GM23338 (cell line): ENCODE data around the gene FAM81A. TPM values are rescaled to one million over a fixed set of nuclear protein-coding genes. Genes with fewer than 3 reads are reported as not detected.

Experiments used
- ATAC-seq: fragments of 200-7000 bp; cut with Tn5 transposase; 3 replicates; pipeline ENCODE4 v1.9.1; 2020
- DNase-seq: peaks from one replicate; pipeline ENCODE4 v3.0.0-alpha.2; 2015; ENCODE audit warnings: low spot score
- H2AFZ ChIP-seq: fragments of 200-600 bp; sonication (generic); 2 replicates; pipeline ENCODE4 v1.8.0; 2016; ENCODE audit warnings: antibody characterized with exemption, mild to moderate bottlenecking, moderate library complexity
- H3F3A ChIP-seq: fragments of 200-600 bp; sonication (generic); replicated peaks from 2 replicates; pipeline ENCODE4 v1.8.0; 2017; ENCODE audit warnings: antibody characterized with exemption, mixed run types, low read depth
- H3K27ac ChIP-seq: fragments of 200-600 bp; sonication (generic); 2 replicates; pipeline ENCODE4 v1.6.1; 2016; ENCODE audit warnings: low read depth
- H3K27me3 ChIP-seq: fragments of 200-600 bp; sonication (generic); 2 replicates; pipeline ENCODE4 v1.8.0; 2016; ENCODE audit warnings: mild to moderate bottlenecking, mixed run types, moderate library complexity; ENCODE audit not compliant: insufficient read depth
- H3K36me3 ChIP-seq: fragments of 200-600 bp; sonication (generic); 2 replicates; pipeline ENCODE4 v1.8.0; 2016; ENCODE audit warnings: mild to moderate bottlenecking; ENCODE audit not compliant: insufficient read depth
- H3K4me1 ChIP-seq: fragments of 200-600 bp; sonication (generic); 2 replicates; pipeline ENCODE4 v1.8.0; 2016; ENCODE audit warnings: mild to moderate bottlenecking, moderate library complexity; ENCODE audit not compliant: insufficient read depth
- H3K4me2 ChIP-seq: fragments of 200-600 bp; sonication (generic); 2 replicates; pipeline ENCODE4 v1.7.1; 2017; ENCODE audit warnings: mixed run types
- H3K4me3 ChIP-seq: fragments of 200-600 bp; sonication (generic); 2 replicates; pipeline ENCODE4 v1.6.1; 2016; ENCODE audit warnings: mixed run types
- H3K79me2 ChIP-seq: fragments of 200-600 bp; sonication (generic); replicated peaks from 2 replicates; pipeline ENCODE4 v1.8.0; 2017; ENCODE audit warnings: mild to moderate bottlenecking; ENCODE audit not compliant: insufficient read depth
- H3K9me2 ChIP-seq: fragments of 200-600 bp; sonication (generic); 2 replicates; pipeline ENCODE4 v1.8.0; 2017; ENCODE audit not compliant: insufficient read depth
- H4K20me1 ChIP-seq: fragments of 200-600 bp; sonication (generic); replicated peaks from 2 replicates; pipeline ENCODE4 v1.8.0; 2017; ENCODE audit warnings: mild to moderate bottlenecking; ENCODE audit not compliant: insufficient read depth
- H3K27ac Mint-ChIP-seq: 2 replicates; pipeline ENCODE4 v1.8.0; 2020; ENCODE audit warnings: inconsistent platforms, mild to moderate bottlenecking, moderate library complexity, mixed read lengths
- H3K27me3 Mint-ChIP-seq: 3 replicates; pipeline ENCODE4 v1.8.0; 2022; ENCODE audit warnings: low read depth, mild to moderate bottlenecking, moderate library complexity, mixed read lengths, inconsistent platforms; ENCODE audit not compliant: insufficient read depth, poor library complexity
- H3K36me3 Mint-ChIP-seq: 3 replicates; pipeline ENCODE4 v1.8.0; 2021; ENCODE audit warnings: low read depth, mild to moderate bottlenecking, inconsistent platforms, moderate library complexity, mixed read lengths
- H3K4me1 Mint-ChIP-seq: 3 replicates; pipeline ENCODE4 v1.8.0; 2020; ENCODE audit warnings: mild to moderate bottlenecking, inconsistent platforms, mixed read lengths
- H3K4me3 Mint-ChIP-seq: 3 replicates; pipeline ENCODE4 v1.8.0; 2021; ENCODE audit warnings: moderate library complexity, mild to moderate bottlenecking, inconsistent platforms, mixed read lengths
- H3K9me3 Mint-ChIP-seq: 3 replicates; pipeline ENCODE4 v1.8.0; 2020; ENCODE audit warnings: moderate library complexity, mild to moderate bottlenecking, inconsistent platforms, mixed read lengths
- CREB1 ChIP-seq: fragments of 250-450 bp; sonication (Bioruptor Pico); IDR thresholded peaks from 2 replicates; pipeline ENCODE4 v1.5.0; 2020; ENCODE audit warnings: low read depth, mild to moderate bottlenecking, moderate library complexity
- ETS1 ChIP-seq: IDR thresholded peaks from 2 replicates; pipeline ENCODE4 v1.6.1; 2016; ENCODE audit warnings: antibody characterized with exemption
- EZH2 ChIP-seq: fragments of 200-600 bp; sonication (generic); IDR thresholded peaks from one replicate; pipeline ENCODE4 v1.8.0; 2017; ENCODE audit warnings: antibody characterized with exemption, mild to moderate bottlenecking, low read depth; ENCODE audit not compliant: unreplicated experiment
- EZH2phosphoT487 ChIP-seq: fragments of 200-600 bp; sonication (generic); IDR thresholded peaks from one replicate; pipeline ENCODE4 v1.8.1; 2018; ENCODE audit warnings: antibody characterized with exemption; ENCODE audit not compliant: unreplicated experiment
- JUNB ChIP-seq: IDR thresholded peaks from one replicate; pipeline ENCODE4 v1.6.1; 2016; ENCODE audit warnings: antibody characterized with exemption; ENCODE audit not compliant: unreplicated experiment
- NANOG ChIP-seq: IDR thresholded peaks from 2 replicates; pipeline ENCODE4 v1.6.1; 2016; ENCODE audit warnings: antibody characterized with exemption, borderline replicate concordance
- POLR2AphosphoS5 ChIP-seq: IDR thresholded peaks from 2 replicates; pipeline ENCODE4 v1.6.1; 2016; ENCODE audit warnings: antibody characterized with exemption, low read depth
- STAT1 ChIP-seq: IDR thresholded peaks from one replicate; pipeline ENCODE4 v1.6.1; 2016; ENCODE audit warnings: antibody characterized with exemption; ENCODE audit not compliant: unreplicated experiment
- ZNF331 ChIP-seq: fragments of 250-450 bp; sonication (Bioruptor Pico); IDR thresholded peaks from 2 replicates; pipeline ENCODE4 v1.5.0; 2020; ENCODE audit warnings: low read depth, mild to moderate bottlenecking, moderate library complexity
- polyA plus RNA-seq: library from polyadenylated mRNA; unstranded; fragments of >200 nt; fragmentation: Nextera tagmentation; extraction: Ambion mirVana; gene quantifications from 2 replicates; pipeline ENCODE4 v1.2.1, GENCODE V29; 2016
- total RNA-seq: library from RNA; depleted of rRNA; stranded (reverse); fragments of >200 nt; shearing (Covaris generic); gene quantifications from 2 replicates; pipeline ENCODE4 v1.2.3, GENCODE V29; 2014
- TF ChIP-seq, protein P1 (sequence below), 2 experiments: fragments of 200-600 bp in 1 of 2; sonication (generic) in 1 of 2; conservative IDR thresholded peaks; 2 replicates each; pipeline versions ENCODE4 v1.5.1 to v1.6.1; 2016 to 2017; ENCODE audit warnings: antibody characterized with exemption in 2 of 2, low read depth in 2 of 2, mild to moderate bottlenecking in 2 of 2, moderate library complexity in 1 of 2
- TF ChIP-seq, protein P2 (sequence below): fragments of 250-450 bp; sonication (Bioruptor Pico); IDR thresholded peaks from 2 replicates; pipeline ENCODE4 v1.5.0; 2020; ENCODE audit warnings: mild to moderate bottlenecking, moderate library complexity
- TF ChIP-seq, protein P3 (sequence below): IDR thresholded peaks from one replicate; pipeline ENCODE4 v1.6.1; 2018; ENCODE audit warnings: antibody characterized with exemption; ENCODE audit not compliant: unreplicated experiment

FAM81A gene
- total and polyA plus RNA-seq, 2 experiments from 2014 or later = 0.73 to 4.1 TPM

DNA sequence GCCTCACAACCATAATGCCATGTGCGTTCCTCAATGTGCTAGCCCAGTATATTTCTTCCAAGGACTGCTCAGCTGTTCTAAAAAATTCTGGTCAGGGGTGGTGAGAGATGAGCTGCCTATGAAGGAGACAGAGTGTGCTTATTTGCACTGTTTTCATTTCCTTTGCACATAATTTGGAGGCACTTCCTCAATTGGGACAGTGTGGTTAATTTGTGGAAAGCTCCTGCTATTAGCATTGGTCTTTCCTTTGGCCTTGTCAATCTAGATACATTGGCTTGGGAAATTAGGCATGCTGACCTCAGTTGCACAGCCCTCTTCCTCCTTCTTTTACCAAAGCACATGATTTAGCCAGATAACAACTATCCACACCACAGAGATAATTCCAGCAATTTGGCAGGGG lies 9.4 kb downstream of the FAM81A start:
- Histone ChIP-seq H3K4me3 (no peak overlapping the region), H3K4me1 (peaks cover 18% of the 10 kb centered on the region), H3K79me2 (no peaks in the 10 kb centered on the region), H2AFZ (no peak overlapping the region), H3K36me3 (no peaks in the 10 kb centered on the region), H3K9me2 (no peaks in the 10 kb centered on the region), H3K27me3 (no peaks in the 10 kb centered on the region), H3F3A (no peaks in the 10 kb centered on the region), H3K4me2 (no peak overlapping the region), H3K27ac (no peak overlapping the region), H4K20me1 (no peaks in the 10 kb centered on the region; the same call in 1 of the 2 replicates)
- TF ChIP-seq, protein P1, sequence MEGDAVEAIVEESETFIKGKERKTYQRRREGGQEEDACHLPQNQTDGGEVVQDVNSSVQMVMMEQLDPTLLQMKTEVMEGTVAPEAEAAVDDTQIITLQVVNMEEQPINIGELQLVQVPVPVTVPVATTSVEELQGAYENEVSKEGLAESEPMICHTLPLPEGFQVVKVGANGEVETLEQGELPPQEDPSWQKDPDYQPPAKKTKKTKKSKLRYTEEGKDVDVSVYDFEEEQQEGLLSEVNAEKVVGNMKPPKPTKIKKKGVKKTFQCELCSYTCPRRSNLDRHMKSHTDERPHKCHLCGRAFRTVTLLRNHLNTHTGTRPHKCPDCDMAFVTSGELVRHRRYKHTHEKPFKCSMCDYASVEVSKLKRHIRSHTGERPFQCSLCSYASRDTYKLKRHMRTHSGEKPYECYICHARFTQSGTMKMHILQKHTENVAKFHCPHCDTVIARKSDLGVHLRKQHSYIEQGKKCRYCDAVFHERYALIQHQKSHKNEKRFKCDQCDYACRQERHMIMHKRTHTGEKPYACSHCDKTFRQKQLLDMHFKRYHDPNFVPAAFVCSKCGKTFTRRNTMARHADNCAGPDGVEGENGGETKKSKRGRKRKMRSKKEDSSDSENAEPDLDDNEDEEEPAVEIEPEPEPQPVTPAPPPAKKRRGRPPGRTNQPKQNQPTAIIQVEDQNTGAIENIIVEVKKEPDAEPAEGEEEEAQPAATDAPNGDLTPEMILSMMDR (conservative IDR thresholded peaks at IDR 0.05; ENCODE audit: low read depth in 2 of 2) = no peak
- TF ChIP-seq, protein P2, sequence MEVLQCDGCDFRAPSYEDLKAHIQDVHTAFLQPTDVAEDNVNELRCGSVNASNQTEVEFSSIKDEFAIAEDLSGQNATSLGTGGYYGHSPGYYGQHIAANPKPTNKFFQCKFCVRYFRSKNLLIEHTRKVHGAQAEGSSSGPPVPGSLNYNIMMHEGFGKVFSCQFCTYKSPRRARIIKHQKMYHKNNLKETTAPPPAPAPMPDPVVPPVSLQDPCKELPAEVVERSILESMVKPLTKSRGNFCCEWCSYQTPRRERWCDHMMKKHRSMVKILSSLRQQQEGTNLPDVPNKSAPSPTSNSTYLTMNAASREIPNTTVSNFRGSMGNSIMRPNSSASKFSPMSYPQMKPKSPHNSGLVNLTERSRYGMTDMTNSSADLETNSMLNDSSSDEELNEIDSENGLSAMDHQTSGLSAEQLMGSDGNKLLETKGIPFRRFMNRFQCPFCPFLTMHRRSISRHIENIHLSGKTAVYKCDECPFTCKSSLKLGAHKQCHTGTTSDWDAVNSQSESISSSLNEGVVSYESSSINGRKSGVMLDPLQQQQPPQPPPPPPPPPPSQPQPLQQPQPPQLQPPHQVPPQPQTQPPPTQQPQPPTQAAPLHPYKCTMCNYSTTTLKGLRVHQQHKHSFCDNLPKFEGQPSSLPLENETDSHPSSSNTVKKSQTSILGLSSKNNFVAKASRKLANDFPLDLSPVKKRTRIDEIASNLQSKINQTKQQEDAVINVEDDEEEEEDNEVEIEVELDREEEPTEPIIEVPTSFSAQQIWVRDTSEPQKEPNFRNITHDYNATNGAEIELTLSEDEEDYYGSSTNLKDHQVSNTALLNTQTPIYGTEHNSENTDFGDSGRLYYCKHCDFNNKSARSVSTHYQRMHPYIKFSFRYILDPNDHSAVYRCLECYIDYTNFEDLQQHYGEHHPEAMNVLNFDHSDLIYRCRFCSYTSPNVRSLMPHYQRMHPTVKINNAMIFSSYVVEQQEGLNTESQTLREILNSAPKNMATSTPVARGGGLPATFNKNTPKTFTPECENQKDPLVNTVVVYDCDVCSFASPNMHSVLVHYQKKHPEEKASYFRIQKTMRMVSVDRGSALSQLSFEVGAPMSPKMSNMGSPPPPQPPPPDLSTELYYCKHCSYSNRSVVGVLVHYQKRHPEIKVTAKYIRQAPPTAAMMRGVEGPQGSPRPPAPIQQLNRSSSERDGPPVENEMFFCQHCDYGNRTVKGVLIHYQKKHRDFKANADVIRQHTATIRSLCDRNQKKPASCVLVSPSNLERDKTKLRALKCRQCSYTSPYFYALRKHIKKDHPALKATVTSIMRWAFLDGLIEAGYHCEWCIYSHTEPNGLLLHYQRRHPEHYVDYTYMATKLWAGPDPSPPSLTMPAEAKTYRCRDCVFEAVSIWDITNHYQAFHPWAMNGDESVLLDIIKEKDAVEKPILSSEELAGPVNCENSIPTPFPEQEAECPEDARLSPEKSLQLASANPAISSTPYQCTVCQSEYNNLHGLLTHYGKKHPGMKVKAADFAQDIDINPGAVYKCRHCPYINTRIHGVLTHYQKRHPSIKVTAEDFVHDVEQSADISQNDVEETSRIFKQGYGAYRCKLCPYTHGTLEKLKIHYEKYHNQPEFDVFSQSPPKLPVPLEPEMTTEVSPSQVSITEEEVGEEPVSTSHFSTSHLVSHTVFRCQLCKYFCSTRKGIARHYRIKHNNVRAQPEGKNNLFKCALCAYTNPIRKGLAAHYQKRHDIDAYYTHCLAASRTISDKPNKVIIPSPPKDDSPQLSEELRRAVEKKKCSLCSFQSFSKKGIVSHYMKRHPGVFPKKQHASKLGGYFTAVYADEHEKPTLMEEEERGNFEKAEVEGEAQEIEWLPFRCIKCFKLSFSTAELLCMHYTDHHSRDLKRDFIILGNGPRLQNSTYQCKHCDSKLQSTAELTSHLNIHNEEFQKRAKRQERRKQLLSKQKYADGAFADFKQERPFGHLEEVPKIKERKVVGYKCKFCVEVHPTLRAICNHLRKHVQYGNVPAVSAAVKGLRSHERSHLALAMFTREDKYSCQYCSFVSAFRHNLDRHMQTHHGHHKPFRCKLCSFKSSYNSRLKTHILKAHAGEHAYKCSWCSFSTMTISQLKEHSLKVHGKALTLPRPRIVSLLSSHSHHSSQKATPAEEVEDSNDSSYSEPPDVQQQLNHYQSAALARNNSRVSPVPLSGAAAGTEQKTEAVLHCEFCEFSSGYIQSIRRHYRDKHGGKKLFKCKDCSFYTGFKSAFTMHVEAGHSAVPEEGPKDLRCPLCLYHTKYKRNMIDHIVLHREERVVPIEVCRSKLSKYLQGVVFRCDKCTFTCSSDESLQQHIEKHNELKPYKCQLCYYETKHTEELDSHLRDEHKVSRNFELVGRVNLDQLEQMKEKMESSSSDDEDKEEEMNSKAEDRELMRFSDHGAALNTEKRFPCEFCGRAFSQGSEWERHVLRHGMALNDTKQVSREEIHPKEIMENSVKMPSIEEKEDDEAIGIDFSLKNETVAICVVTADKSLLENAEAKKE (CRISPR knock-in tag) = no peak
- TF ChIP-seq POLR2AphosphoS5 (no peak), EZH2phosphoT487 (no peak), ETS1 (no peak), ZNF331 (no peak), NANOG (no peak), CREB1 (no peak), EZH2 (no peak), STAT1 (no peak), JUNB (no peak)
- TF ChIP-seq, protein P3, sequence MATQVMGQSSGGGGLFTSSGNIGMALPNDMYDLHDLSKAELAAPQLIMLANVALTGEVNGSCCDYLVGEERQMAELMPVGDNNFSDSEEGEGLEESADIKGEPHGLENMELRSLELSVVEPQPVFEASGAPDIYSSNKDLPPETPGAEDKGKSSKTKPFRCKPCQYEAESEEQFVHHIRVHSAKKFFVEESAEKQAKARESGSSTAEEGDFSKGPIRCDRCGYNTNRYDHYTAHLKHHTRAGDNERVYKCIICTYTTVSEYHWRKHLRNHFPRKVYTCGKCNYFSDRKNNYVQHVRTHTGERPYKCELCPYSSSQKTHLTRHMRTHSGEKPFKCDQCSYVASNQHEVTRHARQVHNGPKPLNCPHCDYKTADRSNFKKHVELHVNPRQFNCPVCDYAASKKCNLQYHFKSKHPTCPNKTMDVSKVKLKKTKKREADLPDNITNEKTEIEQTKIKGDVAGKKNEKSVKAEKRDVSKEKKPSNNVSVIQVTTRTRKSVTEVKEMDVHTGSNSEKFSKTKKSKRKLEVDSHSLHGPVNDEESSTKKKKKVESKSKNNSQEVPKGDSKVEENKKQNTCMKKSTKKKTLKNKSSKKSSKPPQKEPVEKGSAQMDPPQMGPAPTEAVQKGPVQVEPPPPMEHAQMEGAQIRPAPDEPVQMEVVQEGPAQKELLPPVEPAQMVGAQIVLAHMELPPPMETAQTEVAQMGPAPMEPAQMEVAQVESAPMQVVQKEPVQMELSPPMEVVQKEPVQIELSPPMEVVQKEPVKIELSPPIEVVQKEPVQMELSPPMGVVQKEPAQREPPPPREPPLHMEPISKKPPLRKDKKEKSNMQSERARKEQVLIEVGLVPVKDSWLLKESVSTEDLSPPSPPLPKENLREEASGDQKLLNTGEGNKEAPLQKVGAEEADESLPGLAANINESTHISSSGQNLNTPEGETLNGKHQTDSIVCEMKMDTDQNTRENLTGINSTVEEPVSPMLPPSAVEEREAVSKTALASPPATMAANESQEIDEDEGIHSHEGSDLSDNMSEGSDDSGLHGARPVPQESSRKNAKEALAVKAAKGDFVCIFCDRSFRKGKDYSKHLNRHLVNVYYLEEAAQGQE = no peak
- DNase-seq (no peak), ATAC-seq (no peak)
- no peaks in the 10 kb centered on the region; the same call in 2 of the 3 replicates for H3K9me3 Mint-ChIP-seq
- no peaks in the 10 kb centered on the region for H3K36me3 Mint-ChIP-seq
- peaks cover 25% of the 10 kb centered on the region for H3K4me1 Mint-ChIP-seq
- H3K27me3 Mint-ChIP-seq = peaks cover 4% of the 10 kb centered on the region
- H3K27ac Mint-ChIP-seq = no peak overlapping the region
- no peak overlapping the region for H3K4me3 Mint-ChIP-seq
